OCI-LY3 (cell line): ENCODE data around the gene PCARE.

Experiments used
- CTCF ChIP-seq: fragments of 200-600, 300-600 bp; sonication (generic); IDR thresholded peaks from 2 replicates; pipeline ENCODE4 v1.5.1; 2014; ENCODE audit warnings: antibody characterized with exemption, low read length, low read depth
- EZH2phosphoT487 ChIP-seq: fragments of 200-600 bp; shearing (Covaris generic); IDR thresholded peaks from 2 replicates; pipeline ENCODE4 v1.6.1; 2018; ENCODE audit warnings: antibody characterized with exemption, mixed run types, low read depth

GRCh38 chr2:29042561-29043075 lies 31.7 kb downstream of the PCARE start:
- TF ChIP-seq CTCF (no peak), EZH2phosphoT487 (no peak)
